ENCODE measurements around the gene CPLX1.

GRCh38 chr4:791252-791897 lies 34.6 kb downstream of the CPLX1 start:
- TF ChIP-seq CTCF (IDR thresholded peaks at IDR 0.05) (no peak), POLR2AphosphoS5 (IDR thresholded peaks at IDR 0.05) (no peak), POLR2A (IDR thresholded peaks at IDR 0.05) (no peak)
